GM21619 (cell line): ENCODE measurements around the gene C9orf152.
A peak's percentile ranks its signal among the peaks of the same experiment; 100 is the strongest.
"Not testable (repeated sequence)": the region's sequence is repeated elsewhere in the genome, so short reads cannot be mapped to it uniquely, and the experiment has no call there.

ENCODE experiments used
- ATAC-seq: cut with Tn5 transposase; IDR thresholded peaks from one replicate; pipeline ENCODE4 v1.9.1; 2021; ENCODE audit not compliant: unreplicated experiment

Gene C9orf152

GRCh38 chr9:110208031-110208430, at the start of gene C9orf152:
Gene C9orf152 (minus strand): TSS chr9:110208159. CDS start chr9:110207579, 580 bp downstream.
- ATAC-seq = no peak

- peak; percentile 1 for ATAC-seq
Observed at GRCh38 chr9:110257097-110257841, 49.3 kb upstream of the C9orf152 start.

- peak; percentile 64 for ATAC-seq
Observed at GRCh38 chr9:110256380-110257096, 48.6 kb upstream of the C9orf152 start, which contains the start of gene TXN. Gene TXN (minus strand): TSS chr9:110256507. CDS start chr9:110256435, 72 bp downstream.

GRCh38 chr9:110255463-110256379, 47.8 kb upstream of the C9orf152 start:
- peak; percentile 21 for ATAC-seq

- ATAC-seq = no peak
Observed at GRCh38 chr9:110255034-110255462, 47.1 kb upstream of the C9orf152 start.

- no peak for ATAC-seq
Observed at GRCh38 chr9:110254500-110254899, 46.5 kb upstream of the C9orf152 start.

- no peak for ATAC-seq
Observed at GRCh38 chr9:110252509-110253139, 44.7 kb upstream of the C9orf152 start.

- not testable (repeated sequence) for ATAC-seq
Observed at GRCh38 chr9:110251770-110252169, 43.8 kb upstream of the C9orf152 start.

GRCh38 chr9:110251212-110251611, 43.3 kb upstream of the C9orf152 start:
- no peak for ATAC-seq

GRCh38 chr9:110249603-110250002, 41.6 kb upstream of the C9orf152 start:
- ATAC-seq = no peak

GRCh38 chr9:110248361-110248760, 40.4 kb upstream of the C9orf152 start:
- ATAC-seq = no peak

- ATAC-seq = no peak
Observed at GRCh38 chr9:110246214-110246613, 38.3 kb upstream of the C9orf152 start.

GRCh38 chr9:110244616-110245015, 36.7 kb upstream of the C9orf152 start:
- no peak for ATAC-seq

- no peak for ATAC-seq
Observed at GRCh38 chr9:110241858-110242321, 33.9 kb upstream of the C9orf152 start.

GRCh38 chr9:110241260-110241857, 33.4 kb upstream of the C9orf152 start:
- no peak for ATAC-seq

- ATAC-seq = no peak
Observed at GRCh38 chr9:110240198-110240597, 32.2 kb upstream of the C9orf152 start.

- ATAC-seq = no peak
Observed at GRCh38 chr9:110228321-110228720, 20.4 kb upstream of the C9orf152 start.

GRCh38 chr9:110224583-110224982, 16.6 kb upstream of the C9orf152 start:
- no peak for ATAC-seq

GRCh38 chr9:110220809-110221208, 12.8 kb upstream of the C9orf152 start:
- ATAC-seq = no peak

GRCh38 chr9:110217656-110218099, 9.7 kb upstream of the C9orf152 start:
- no peak for ATAC-seq
